PC-3 (cell line): ENCODE data around the gene TP53I13. TPM values are rescaled to one million over a fixed set of nuclear protein-coding genes. Genes with fewer than 3 reads are reported as not detected.

ENCODE experiments used
- ATAC-seq: fragments of 200-7000 bp; cut with Tn5 transposase; 2 replicates; pipeline ENCODE4 v1.9.1; 2020; ENCODE audit warnings: mild to moderate bottlenecking, moderate library complexity
- BruUV-seq: library from RNA; stranded (reverse); fragments of 400-500 nt; replicated peaks from 2 replicates; lab custom pipeline; 2021; lab: Mats Ljungman, UMichigan
- CTCF ChIA-PET: fragments of 300-600 bp; sonication (Branson Sonifier 250); formaldehyde crosslinking; loops from one replicate; lab custom pipeline; 2022; ENCODE audit warnings: antibody characterized with exemption; lab: Charles Lee
- POLR2A ChIA-PET: fragments of 300-600 bp; sonication (Branson Sonifier 250); formaldehyde crosslinking; loops from one replicate; lab custom pipeline; 2022; ENCODE audit warnings: antibody characterized with exemption; ENCODE audit not compliant: unreplicated experiment; lab: Charles Lee
- DNase-seq: peaks from one replicate; pipeline ENCODE4 v3.0.0-alpha.2; 2015
- H2AFZ ChIP-seq: fragments of 300-600 bp; sonication (generic); 2 replicates; pipeline ENCODE4 v1.6.0; 2016; ENCODE audit warnings: antibody characterized with exemption, low read length
- H3F3A ChIP-seq: fragments of 300-600 bp; sonication (generic); one replicate; pipeline ENCODE4 v1.6.0; 2017; ENCODE audit warnings: antibody characterized with exemption, low read length, control low read depth, mild to moderate bottlenecking; ENCODE audit not compliant: unreplicated experiment
- H3K27ac ChIP-seq: fragments of 300-600 bp; sonication (generic); 2 replicates; pipeline ENCODE4 v1.5.1; 2016; ENCODE audit warnings: mild to moderate bottlenecking, low read length
- H3K27me3 ChIP-seq: fragments of 300-600 bp; sonication (generic); 2 replicates; pipeline ENCODE4 v1.6.1; 2016; ENCODE audit warnings: low read length, mixed read lengths
- H3K36me3 ChIP-seq: fragments of 300-600 bp; sonication (generic); 2 replicates; pipeline ENCODE4 v1.6.1; 2016; ENCODE audit warnings: low read depth, mixed run types, low read length, mixed read lengths
- H3K4me1 ChIP-seq: fragments of 300-600 bp; sonication (generic); 2 replicates; pipeline ENCODE4 v1.5.1; 2016; ENCODE audit warnings: low read length; ENCODE audit not compliant: insufficient read depth
- H3K4me2 ChIP-seq: fragments of 300-600 bp; sonication (generic); 2 replicates; pipeline ENCODE4 v1.6.0; 2016; ENCODE audit warnings: low read length
- H3K4me3 ChIP-seq: fragments of 300-600 bp; sonication (generic); 2 replicates; pipeline ENCODE4 v1.5.1; 2016; ENCODE audit warnings: mild to moderate bottlenecking, low read length, mixed read lengths
- H3K79me2 ChIP-seq: fragments of 300-600 bp; sonication (generic); 2 replicates; pipeline ENCODE4 v1.6.1; 2017; ENCODE audit warnings: low read length, mixed read lengths
- H3K9ac ChIP-seq: fragments of 300-600 bp; sonication (generic); 2 replicates; pipeline ENCODE4 v1.6.0; 2016; ENCODE audit warnings: mild to moderate bottlenecking, low read length
- H3K9me2 ChIP-seq: fragments of 300-600 bp; sonication (generic); replicated peaks from 2 replicates; pipeline ENCODE4 v1.6.1; 2016; ENCODE audit warnings: mixed run types, low read length, mixed read lengths
- H3K9me3 ChIP-seq: fragments of 300-600 bp; sonication (generic); 2 replicates; pipeline ENCODE4 v1.6.1; 2016; ENCODE audit warnings: low read length, mixed read lengths
- H4K20me1 ChIP-seq: fragments of 300-600 bp; sonication (generic); 2 replicates; pipeline ENCODE4 v1.6.1; 2016; ENCODE audit warnings: low read length, mixed read lengths
- CTCF ChIP-seq: fragments of 300-600 bp; sonication (generic); conservative IDR thresholded peaks from 2 replicates; pipeline ENCODE4 v1.5.1; 2017; ENCODE audit warnings: antibody characterized with exemption, low read depth, mild to moderate bottlenecking, low read length
- EZH2 ChIP-seq: fragments of 300-600 bp; sonication (generic); IDR thresholded peaks from one replicate; pipeline ENCODE4 v1.6.1; 2017; ENCODE audit warnings: antibody characterized with exemption, mild to moderate bottlenecking, low read length; ENCODE audit not compliant: unreplicated experiment
- EZH2phosphoT487 ChIP-seq: fragments of 300-600 bp; sonication (generic); IDR thresholded peaks from 2 replicates; pipeline ENCODE4 v1.6.1; 2018; ENCODE audit warnings: mild to moderate bottlenecking, antibody characterized with exemption, low read length, borderline replicate concordance
- intact Hi-C: fragments of 100-400 bp; cut with micrococcal nuclease; formaldehyde crosslinking; loops from 2 replicates; pipeline ENCODE4 v1.9.0; 2023
- total RNA-seq: library from RNA; depleted of rRNA; stranded (reverse); fragments of >200 nt; gene quantifications from 2 replicates; pipeline ENCODE4 v1.2.3, GENCODE V29; 2014

TP53I13 gene
- total RNA-seq, 1 experiment from 2014 or later, result 45.0 TPM

- ChIA-PET CTCF (no interaction called here), POLR2A (no interaction called here)
- TF ChIP-seq CTCF (no peak), EZH2 (no peak), EZH2phosphoT487 (no peak)
- Histone ChIP-seq H3K27ac (no peak overlapping the region), H2AFZ (no peak overlapping the region), H3K4me3 (no peak overlapping the region), H3K79me2 (peaks cover 23% of the 10 kb centered on the region), H3K27me3 (no peaks in the 10 kb centered on the region), H3K4me1 (no peaks in the 10 kb centered on the region), H3K36me3 (no peaks in the 10 kb centered on the region), H3K9me3 (no peaks in the 10 kb centered on the region), H3K9me2 (no peaks in the 10 kb centered on the region), H3K9ac (no peak overlapping the region), H4K20me1 (no peaks in the 10 kb centered on the region), H3K4me2 (no peak overlapping the region), H3F3A (no peaks in the 10 kb centered on the region)
- no TSS peak for BruUV-seq
- intact Hi-C loops, result no loop called here
- DNase-seq, result no peak
- no peak for ATAC-seq
Observed at GRCh38 chr17:29582254-29582765, 13.8 kb downstream of the TP53I13 start.

- Histone ChIP-seq H3K9me2 (no peaks in the 10 kb centered on the region), H3F3A (no peaks in the 10 kb centered on the region), H3K4me1 (peaks cover 1% of the 10 kb centered on the region; the same call in 1 of the 2 replicates), H2AFZ (no peak overlapping the region), H4K20me1 (no peaks in the 10 kb centered on the region), H3K4me2 (no peak overlapping the region), H3K27ac (no peak overlapping the region), H3K36me3 (no peaks in the 10 kb centered on the region), H3K9ac (no peak overlapping the region), H3K79me2 (peaks cover 28% of the 10 kb centered on the region), H3K27me3 (no peaks in the 10 kb centered on the region), H3K9me3 (no peaks in the 10 kb centered on the region), H3K4me3 (no peak overlapping the region)
- CTCF ChIA-PET, result interaction anchor here (0.6 kb wide), 1 partner anchor 16 kb away, joined by 3 read pairs; the partner anchor contains the start of gene ABHD15
- DNase-seq, result no peak
- ATAC-seq, result no peak
- BruUV-seq, result no TSS peak
- intact Hi-C loops, result no loop called here
- TF ChIP-seq EZH2phosphoT487 (no peak), EZH2 (no peak), CTCF (no peak)
- POLR2A ChIA-PET, result no interaction called here
Observed at GRCh38 chr17:29582772-29583171, 14.3 kb downstream of the TP53I13 start.
